Right ventricle myocardium inferior (tissue), 1 donor: ENCODE results near the gene ETHE1. TPM values are rescaled to one million over a fixed set of nuclear protein-coding genes. Genes with fewer than 3 reads are reported as not detected.

Experiments
- ATAC-seq: fragments of 200-7000 bp; cut with Tn5 transposase; one replicate; pipeline ENCODE4 v1.9.1; 2020; ENCODE audit warnings: mild to moderate bottlenecking, moderate library complexity
- DNase-seq: peaks from one replicate; pipeline ENCODE4 v3.0.0; 2021; ENCODE audit errors: missing footprints
- intact Hi-C: fragments of 100-400 bp; cut with DNase I; formaldehyde crosslinking; loops from one replicate; pipeline ENCODE4 v1.11.0; 2022
- total RNA-seq: library from RNA; stranded (reverse); fragmentation: NEBNext Ultra II Directional; extraction: Animal tissue kit (Norgen Biotek cat#: 25700); gene quantifications from one replicate; pipeline ENCODE4 v1.2.1, GENCODE V29; 2021
- donor health status: DM: no; HTN: yes; CAD: no; lungs with severe emphysema.

ETHE1 gene
- total RNA-seq, 1 donor from 2014 or later: 15.2 TPM

- intact Hi-C loops: loop anchor here (2.0 kb wide), 1 partner anchor 41 kb away; no protein-coding TSS in a partner anchor
- DNase-seq (peak; percentile 98), ATAC-seq (peak; percentile 99)
Measured at GRCh38 chr19:43503501-43504425, 23.2 kb downstream of the ETHE1 start.

- ATAC-seq: no peak
- DNase-seq: no peak
- intact Hi-C loops: no loop called here
Measured at GRCh38 chr19:43502419-43502976, 24.5 kb downstream of the ETHE1 start.

GRCh38 chr19:43501661-43502418 is 25.2 kb downstream of the ETHE1 start:
- ATAC-seq (no peak), DNase-seq (no peak)
- intact Hi-C loops: no loop called here

- no peak for DNase-seq
- ATAC-seq: no peak
- intact Hi-C loops: no loop called here
Measured at GRCh38 chr19:43499042-43499441, 28.0 kb downstream of the ETHE1 start.

GRCh38 chr19:43498233-43498842 is 28.7 kb downstream of the ETHE1 start:
- intact Hi-C loops: no loop called here
- ATAC-seq (peak; percentile 72), DNase-seq (no peak)

- no peak for ATAC-seq
- intact Hi-C loops: loop anchor here (2.0 kb wide), 1 partner anchor 22 kb away; no protein-coding TSS in a partner anchor
- DNase-seq: no peak
Measured at GRCh38 chr19:43496960-43497359, 30.0 kb downstream of the ETHE1 start.

GRCh38 chr19:43495082-43495481 is 31.9 kb downstream of the ETHE1 start:
- DNase-seq: no peak
- no peak for ATAC-seq
- intact Hi-C loops: no loop called here

- no peak for ATAC-seq
- intact Hi-C loops: no loop called here
- DNase-seq: no peak
Measured at GRCh38 chr19:43490759-43491158, 36.2 kb downstream of the ETHE1 start.

GRCh38 chr19:43489979-43490599 is 36.9 kb downstream of the ETHE1 start:
- intact Hi-C loops: no loop called here
- DNase-seq: no peak
- ATAC-seq: no peak

- no peak for DNase-seq
- no peak for ATAC-seq
- intact Hi-C loops: no loop called here
Measured at GRCh38 chr19:43489310-43489709, 37.7 kb downstream of the ETHE1 start.

GRCh38 chr19:43488179-43488578 is 38.8 kb downstream of the ETHE1 start:
- ATAC-seq: no peak
- intact Hi-C loops: no loop called here
- DNase-seq: no peak

GRCh38 chr19:43486412-43486811 is 40.6 kb downstream of the ETHE1 start:
- ATAC-seq (no peak), DNase-seq (no peak)
- intact Hi-C loops: no loop called here

- intact Hi-C loops: no loop called here
- DNase-seq (no peak), ATAC-seq (no peak)
Measured at GRCh38 chr19:43485951-43486350, 41.0 kb downstream of the ETHE1 start.

- DNase-seq: no peak
- intact Hi-C loops: no loop called here
- ATAC-seq: no peak
Measured at GRCh38 chr19:43483281-43483680, 43.7 kb downstream of the ETHE1 start.

- ATAC-seq (no peak), DNase-seq (no peak)
- intact Hi-C loops: no loop called here
Measured at GRCh38 chr19:43482193-43482592, 44.8 kb downstream of the ETHE1 start.

GRCh38 chr19:43481701-43482100 is 45.3 kb downstream of the ETHE1 start:
- intact Hi-C loops: no loop called here
- ATAC-seq (no peak), DNase-seq (no peak)

GRCh38 chr19:43480574-43480973 is 46.4 kb downstream of the ETHE1 start:
- no peak for ATAC-seq
- DNase-seq: no peak
- intact Hi-C loops: no loop called here

- ATAC-seq (no peak), DNase-seq (no peak)
- intact Hi-C loops: no loop called here
Measured at GRCh38 chr19:43479961-43480561, 46.9 kb downstream of the ETHE1 start.
